Anterior cingulate cortex (tissue), 58 donors: ENCODE data around the gene CENPV.
"Not testable (repeated sequence)": the region's sequence is repeated elsewhere in the genome, so short reads cannot be mapped to it uniquely, and the experiment has no call there.

ENCODE experiments used
- DNase-seq, 58 donors: peaks; one replicate each; lab custom pipeline; 2025; lab: John Stamatoyannopoulos, UW

The CENPV gene

GRCh38 chr17:16319969-16320368 is 33.3 kb downstream of the CENPV start:
- no peak for DNase-seq

GRCh38 chr17:16314859-16315258 is 38.4 kb downstream of the CENPV start:
- no peak for DNase-seq

- DNase-seq = no peak
Measured at GRCh38 chr17:16314189-16314588, 39.1 kb downstream of the CENPV start.

- no peak for DNase-seq
Measured at GRCh38 chr17:16313139-16314090, 39.9 kb downstream of the CENPV start.

DNA sequence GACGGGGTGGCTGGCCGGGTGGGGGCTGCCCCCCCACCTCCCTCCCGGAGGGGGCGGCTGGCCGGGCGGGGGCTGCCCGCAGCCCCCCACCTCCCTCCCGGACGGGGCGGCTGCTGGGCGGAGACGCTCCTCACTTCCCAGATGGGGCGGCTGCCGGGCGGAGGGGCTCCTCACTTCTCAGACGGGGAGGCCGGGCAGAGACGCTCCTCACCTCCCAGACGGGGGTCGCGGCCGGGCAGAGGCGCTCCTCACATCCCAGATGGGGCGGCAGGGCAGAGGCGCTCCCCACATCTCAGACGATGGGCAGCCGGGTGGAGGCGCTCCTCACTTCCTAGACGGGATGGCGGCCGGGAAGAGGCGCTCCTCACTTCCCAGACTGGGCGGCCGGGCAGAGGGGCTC is 41.2 kb downstream of the CENPV start:
- DNase-seq = not testable (repeated sequence)

GRCh38 chr17:16306211-16306610 is 47.1 kb downstream of the CENPV start:
- no peak for DNase-seq

GRCh38 chr17:16304830-16305229 is 48.4 kb downstream of the CENPV start:
- DNase-seq = no peak

DNA sequence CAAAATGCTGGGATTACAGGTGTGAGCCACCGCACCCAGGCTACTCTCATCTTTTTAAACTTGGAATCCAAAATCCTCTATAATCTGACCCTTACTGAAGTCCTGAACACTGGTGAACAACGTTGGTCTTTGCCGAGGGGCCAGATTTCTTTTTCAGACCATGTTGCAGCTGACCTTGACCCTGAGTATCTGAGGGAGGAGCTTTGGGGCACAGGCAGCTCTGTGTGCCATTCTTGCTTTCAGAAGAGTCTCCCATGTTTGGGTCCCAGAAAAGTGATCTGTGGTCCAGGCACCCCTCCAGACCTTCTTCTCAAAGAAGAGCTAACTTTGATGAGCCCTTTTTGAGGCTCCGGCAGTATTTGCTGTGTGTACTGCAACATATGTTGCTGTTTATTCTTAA is 50.4 kb downstream of the CENPV start:
- DNase-seq = no peak

DNA sequence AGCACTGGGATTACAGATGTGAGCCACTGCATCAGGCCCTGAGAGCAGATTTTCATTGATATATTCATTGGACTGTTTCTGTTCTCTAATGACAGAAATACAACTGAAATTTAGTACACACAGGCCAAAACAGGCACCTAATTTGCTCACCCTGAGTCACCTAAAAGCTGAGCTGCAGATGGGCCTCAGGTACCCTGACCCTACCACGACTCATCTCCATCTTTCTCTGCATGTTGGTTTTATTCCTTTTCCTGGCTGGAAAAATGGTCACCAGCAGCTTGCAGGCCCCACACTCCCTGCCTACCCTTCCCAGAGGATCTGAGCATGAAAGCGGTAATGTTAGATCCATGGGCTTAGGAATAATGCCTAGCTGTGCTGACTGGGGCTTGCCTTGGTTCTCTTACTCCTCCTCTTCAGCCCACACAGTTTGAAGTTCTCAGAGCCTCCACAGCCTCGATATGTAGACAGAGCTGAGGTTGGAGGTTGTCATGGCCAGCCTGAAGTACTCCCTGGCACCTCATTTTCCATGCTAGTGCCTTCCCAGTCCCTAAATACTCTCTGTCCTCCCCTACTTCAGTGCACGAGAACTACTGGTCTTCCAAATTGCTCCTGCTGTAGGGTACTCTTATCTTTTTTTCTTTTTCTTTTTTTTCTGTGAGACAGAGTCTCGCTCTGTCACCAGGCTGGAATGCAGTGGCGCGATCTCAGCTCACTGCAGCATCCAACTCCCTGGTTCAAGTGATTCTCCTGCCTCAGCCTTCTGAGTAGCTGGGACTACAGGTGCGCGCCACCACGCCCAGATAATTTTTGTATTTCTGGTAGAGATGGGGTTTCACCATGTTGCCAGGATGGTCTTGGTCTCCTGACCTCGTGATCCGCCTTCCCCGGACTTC is 51.1 kb downstream of the CENPV start:
- no peak for DNase-seq

DNA sequence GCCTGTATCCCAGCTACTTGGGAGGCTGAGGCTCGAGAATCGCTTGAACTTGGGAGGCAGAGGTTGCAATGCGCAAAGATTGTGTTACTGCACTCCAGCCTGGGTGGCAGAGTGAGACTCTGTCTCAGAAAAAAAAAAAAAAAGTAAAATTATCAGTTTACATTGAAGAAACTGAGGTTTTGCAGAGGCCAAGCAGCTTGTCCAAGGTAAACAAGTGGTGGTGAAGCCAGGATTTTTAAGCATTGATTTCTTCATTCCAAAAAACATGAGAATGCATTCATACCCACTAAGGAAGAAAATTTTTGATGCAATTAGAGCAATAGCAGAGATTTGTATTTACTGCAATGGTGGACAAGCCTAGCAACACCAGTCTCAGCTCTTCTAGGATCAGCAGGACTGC is 52.7 kb downstream of the CENPV start:
- DNase-seq = no peak

DNA sequence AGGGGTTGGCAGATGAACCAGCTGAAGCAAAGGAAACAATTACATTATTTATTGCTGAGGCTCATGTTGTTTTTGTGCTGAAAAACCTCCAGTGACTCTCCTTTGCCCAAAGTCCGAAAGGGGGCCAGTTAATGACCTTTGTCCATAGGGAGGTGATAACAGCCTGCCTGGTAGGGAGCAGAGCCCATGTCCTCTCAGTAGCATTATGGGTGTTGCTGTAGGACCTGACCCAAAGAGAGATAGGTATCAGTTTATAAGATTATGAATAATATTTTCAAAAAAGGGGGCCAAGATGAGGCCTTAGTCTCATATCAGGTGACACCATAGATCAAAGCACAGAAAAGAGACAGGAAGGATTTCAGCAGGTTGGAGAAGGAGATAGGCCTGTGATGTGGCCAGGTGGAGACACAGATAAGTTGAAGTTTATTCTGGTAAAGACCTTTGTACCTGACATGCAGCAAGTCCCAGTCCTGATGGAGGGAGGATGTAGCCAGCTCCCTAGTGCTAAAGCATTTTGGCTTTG is 55.1 kb downstream of the CENPV start:
- DNase-seq = no peak

GRCh38 chr17:16297367-16298139 is 55.7 kb downstream of the CENPV start:
- DNase-seq = no peak

DNA sequence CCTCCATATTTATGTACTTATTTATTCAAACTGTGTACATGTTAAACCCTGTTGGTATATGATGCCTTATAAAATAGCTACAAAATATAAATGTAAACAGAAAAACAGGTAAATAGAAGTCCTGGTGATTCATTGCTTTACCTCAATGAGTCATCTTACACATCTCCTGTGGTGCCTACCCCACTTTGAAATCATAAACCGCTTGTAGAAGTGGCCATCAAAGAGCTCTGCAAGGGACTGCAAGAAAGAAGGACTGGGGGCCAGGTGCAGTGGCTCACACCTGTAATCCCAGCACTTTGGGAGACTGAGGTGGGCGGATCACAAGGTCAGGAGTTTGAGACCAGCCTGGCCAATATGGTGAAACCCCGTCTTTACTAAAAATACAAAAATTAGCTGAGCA is 57.2 kb downstream of the CENPV start:
- DNase-seq = not testable (repeated sequence)

DNA sequence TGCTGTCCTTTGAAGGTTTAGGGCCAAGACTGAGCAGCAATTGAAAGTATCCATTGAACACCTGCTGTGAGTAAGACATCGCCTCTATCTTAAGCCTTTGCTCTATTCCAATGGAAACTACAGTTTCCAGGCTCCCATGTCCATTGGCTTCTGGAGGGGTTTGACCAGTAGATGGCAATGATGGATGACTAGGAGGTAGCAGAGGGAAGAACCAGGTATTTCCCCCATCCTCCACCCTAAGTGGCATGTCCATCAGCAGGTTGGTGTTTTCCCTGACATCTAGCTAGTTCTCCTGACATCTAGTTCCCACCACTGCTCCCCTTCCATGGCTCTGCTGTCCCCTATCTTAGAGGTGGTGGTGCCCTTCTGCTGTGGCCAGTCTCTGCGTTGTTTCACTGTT is 58.7 kb downstream of the CENPV start:
- no peak for DNase-seq

DNA sequence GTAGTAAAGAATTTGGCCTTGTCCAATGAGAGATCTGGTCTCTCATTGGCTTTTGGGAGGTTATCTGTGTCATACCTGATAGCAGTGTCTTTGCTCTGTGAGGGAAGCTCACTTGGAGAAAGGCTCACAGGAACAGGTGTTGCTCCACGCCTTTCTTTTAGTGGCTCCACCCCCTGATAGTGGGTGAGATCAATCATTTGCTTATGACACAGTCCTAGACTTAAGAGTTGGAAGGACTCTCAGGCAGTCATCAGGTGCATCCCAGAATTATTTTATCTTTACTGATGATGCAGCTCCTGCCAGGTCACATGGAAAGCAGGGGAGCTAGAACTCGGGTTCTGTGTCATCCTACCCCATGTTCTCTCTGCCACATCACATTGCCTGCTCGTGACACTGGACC is 59.3 kb downstream of the CENPV start:
- DNase-seq = no peak
